Measurements from ENCODE around the gene COPA.

COPA gene

DNA sequence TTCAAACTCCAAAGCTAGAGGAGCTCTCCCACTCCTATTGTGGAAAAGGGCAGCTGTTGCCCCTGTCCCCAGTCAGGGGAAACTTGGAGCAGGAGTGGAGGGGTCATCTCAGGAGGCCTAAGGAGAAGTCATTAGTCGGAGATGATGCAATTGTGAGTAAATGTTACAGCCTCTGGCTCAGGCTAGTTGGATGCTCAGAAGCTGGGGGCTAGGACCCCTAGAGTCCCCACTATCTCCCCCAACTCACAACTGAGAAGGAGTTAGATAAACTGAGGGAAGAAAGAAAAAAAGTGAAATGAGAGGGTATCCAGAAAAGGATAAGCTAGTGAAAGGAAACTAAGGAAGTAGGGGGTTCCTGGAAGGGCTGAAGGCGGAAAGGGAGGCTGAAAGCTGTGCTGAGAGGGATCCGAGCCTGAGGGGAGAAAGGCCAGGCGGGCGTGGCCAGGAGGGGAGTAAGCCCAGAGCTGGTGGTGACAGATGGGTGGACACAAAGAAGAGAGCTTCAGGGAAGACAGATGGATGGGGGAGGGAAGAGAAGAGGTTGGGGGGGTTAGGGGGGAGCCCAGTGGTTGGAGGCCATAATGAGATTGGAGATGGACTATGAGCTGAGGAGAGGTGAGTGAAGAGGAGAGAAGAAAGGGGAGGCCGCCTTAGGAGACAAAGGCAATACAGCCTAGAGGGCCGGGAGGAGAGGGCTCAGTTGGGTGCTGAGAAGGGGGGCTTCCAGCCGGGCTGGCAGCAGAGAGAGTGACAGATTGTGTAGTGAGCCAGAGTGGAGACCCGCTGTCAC is 19.3 kb upstream of the COPA start:
- DNase-seq, result no peak

DNA sequence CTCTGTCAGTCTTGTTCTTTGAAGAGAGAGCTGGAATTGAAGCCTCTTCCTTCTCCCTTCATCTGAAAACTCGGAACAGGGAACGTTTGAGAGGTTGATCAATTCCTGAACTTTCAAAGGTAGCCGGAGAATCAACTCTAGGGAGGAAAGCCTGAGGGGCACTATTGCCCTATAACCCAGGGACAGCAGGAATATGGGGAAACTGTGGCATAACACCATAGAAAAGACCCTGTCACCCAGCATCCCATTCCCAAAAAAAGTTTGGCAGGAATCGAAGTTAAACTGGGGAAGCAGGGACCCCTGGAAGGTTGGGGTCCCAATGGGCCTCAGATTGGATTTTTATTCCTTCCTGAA is 18.7 kb upstream of the COPA start:
- no peak for DNase-seq

DNA sequence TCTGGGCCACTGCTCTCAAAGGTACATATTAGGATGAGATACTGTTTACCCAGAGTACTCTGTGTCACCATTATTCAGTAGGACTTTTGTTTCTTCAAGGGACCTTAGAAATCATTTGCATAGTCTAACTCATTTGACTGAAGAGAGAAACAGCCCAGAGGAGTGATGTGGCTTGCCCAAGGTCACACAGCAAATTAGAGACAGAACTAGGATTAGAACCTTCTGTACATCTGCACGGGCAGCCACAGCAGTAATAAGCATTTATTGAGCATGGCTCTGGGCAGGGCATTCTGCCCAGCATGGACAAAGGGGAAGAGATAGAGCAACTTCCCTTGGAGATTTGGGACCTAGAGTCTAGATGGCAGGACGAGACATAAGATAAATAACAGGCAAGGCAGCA is 18.1 kb upstream of the COPA start:
- DNase-seq, result no peak

DNA sequence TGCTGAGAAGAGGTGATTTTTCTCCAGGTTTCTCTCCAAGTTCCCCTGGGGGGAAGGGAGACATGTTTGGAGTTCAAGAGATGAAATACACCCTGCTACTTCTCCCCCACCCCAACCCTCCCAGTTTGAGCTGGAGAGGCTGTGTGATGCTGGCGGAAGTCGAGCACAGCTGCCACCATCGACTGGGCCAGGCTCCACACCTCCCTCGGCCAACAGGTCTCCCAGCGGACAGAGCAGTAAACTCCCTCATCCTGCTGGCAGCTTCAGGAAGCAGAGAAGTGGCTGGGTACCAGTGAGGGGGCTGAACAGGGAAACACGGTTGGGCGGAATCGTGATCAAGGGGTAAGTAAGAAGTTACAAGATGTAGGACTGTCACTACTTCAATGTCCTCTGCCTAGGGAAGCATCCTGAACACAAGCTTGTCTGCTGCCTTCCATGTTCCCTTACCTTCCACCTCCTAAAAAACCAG is 17.2 kb upstream of the COPA start:
- no peak for DNase-seq

DNA sequence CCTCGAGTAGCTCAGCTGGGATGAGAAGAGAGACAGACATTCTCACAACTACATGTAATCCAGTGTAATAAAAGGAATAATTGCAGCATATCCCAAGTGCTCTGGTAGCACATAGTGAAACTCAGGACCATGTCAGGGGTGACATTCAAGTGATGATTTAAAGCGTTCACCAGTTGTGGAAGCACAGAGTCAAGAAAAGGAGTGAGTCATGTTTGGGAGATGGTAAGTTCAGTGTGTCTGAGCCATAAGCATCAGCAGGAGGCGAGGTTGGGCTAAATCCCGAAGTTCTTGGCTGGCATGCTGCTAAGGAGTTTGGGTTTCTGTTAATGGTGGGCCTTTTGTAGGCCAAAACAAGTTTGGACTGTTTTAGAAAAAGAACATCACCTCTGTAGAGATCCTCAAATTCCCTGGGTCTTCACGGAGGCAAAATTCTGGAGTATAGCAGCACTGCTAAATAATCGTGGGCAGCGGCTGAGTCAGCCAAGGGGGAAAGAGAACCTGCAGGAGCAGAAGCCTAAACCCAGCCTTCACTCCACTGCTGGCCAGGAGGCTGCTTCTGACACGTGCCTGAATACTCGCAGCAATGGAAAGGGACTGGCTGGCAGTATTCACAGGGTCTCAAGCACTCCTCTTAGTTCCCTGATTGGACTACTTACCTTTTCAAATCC is 16.6 kb upstream of the COPA start:
- DNase-seq, result no peak

DNA sequence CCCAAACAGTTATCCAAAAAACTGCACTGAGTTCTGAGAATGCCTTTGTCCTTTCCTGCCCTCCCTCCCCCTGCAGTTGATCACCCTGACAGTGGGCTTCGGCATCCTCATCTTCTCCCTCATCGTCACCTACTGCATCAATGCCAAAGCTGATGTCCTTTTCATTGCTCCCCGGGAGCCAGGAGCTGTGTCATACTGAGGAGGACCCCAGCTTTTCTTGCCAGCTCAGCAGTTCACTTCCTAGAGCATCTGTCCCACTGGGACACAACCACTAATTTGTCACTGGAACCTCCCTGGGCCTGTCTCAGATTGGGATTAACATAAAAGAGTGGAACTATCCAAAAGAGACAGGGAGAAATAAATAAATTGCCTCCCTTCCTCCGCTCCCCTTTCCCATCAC is 15.0 kb upstream of the COPA start:
- no peak for DNase-seq

DNA sequence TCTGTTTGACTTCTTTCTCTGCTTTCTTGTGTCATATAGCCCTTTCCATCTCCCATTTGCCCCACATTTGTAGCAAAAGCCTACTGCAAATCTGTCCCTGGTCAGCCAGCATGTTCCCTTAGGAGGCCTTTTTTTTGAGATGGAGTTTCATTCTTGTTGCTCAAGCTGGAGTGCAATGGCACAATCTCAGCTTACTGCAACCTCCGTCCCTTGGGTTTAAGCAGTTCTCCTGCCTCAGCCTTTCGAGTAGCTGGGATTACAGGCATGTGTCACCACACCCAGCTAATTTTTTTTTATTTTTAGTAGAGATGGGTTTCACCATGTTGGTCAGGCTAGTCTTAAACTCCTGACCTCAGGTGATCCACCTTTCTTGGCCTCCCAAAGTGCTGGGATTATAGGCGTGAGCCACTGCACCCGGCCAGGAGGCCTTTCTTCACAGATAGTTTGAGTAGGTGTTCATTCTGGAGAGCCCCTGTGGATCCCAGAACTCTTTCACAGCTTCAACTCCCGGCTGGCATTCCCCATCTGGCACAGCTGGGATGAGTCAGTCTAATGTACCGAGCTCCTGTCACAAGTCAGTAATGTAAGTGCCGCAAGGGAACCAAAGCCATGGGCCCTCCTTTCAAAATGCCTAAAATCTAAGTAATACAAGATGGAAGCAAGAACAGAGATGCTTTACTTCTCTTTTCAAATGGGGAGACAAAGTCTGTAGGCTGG is 14.4 kb upstream of the COPA start:
- no peak for DNase-seq

DNA sequence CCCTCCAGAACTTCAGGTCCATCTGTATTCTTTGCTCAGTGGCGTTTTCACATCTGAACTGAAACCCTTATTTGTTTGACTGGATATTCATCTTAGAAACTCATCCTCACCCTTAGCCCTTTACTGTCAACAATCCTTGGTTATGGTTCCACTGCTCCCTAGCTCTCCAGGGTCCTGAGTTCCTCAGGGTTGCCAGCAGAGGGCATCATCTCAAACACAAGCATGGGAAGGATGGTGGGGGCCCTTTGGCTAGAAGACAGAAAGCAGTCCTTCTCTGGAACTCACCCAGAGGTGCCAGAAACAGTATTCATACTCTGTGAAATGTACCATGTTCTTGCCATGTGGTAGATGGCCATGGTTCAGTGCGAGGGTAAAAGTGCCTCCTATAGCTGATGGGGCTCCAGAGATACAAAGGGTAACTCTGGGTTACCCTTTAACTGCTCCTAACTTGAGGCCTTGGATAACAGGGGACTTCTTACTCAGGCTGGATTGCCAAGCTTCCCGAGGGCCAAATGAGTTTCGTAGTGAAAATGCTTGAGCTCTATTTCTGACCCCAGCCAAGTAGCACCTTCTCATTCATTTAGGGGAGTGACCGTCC is 11.4 kb upstream of the COPA start:
- DNase-seq, result peak in 1 of 2 donors; percentile 12

DNA sequence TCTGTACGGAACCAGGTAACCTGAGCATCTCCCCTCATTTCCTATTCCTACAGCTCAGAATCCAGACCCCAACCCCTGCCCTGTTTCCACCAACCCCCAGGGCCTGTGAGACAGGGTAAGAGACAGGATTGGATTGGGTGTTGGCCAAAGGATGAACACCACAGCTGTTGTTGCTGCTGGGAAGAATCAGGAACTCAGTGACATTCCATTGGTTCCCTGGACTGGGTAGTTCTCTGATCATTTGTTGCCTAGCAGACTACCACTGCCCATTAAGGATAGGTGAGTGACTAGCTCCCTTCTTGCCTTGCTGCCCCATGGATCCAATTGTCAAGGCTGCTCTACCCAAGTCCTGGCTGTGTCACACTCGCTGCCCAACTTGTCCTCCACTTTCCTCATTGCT is 10.2 kb upstream of the COPA start:
- no peak for DNase-seq

DNA sequence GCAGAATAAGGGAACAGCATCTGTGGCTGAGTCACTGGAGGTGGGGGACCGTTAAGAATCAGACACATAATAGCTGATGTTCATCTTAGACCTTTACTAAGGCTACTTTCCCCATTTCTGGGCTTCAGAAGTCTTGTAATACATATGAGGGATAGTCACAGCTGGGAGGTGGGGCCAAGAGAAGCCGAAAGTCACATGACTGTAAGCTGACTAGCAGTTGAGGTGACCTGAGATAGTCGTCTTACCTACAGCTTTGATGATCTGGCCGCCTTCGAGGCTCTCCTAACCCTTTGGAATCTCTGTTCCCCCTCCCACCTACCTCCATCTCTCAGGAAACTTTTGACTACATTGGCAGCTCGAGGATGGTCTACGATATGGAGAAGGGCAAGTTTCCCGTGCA is 9.5 kb upstream of the COPA start:
- no peak for DNase-seq

DNA sequence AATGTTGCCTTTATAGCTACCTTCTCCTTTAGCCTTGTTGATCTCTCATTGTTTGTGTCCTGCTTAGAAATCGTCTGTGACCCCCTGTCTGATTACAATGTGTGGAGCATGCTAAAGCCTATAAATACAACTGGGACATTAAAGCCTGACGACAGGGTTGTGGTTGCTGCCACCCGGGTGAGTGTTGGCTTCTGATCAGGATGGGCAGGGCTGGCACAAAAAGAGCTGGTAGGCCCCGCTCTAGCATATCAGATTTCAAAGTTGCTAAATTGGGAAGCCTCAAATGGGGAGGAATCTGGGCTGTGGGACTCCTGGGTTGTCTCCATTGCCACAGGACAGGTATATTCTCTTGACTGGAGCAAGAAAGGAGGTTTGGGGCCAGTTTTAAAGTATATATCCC is 8.6 kb upstream of the COPA start:
- DNase-seq, result no peak

DNA sequence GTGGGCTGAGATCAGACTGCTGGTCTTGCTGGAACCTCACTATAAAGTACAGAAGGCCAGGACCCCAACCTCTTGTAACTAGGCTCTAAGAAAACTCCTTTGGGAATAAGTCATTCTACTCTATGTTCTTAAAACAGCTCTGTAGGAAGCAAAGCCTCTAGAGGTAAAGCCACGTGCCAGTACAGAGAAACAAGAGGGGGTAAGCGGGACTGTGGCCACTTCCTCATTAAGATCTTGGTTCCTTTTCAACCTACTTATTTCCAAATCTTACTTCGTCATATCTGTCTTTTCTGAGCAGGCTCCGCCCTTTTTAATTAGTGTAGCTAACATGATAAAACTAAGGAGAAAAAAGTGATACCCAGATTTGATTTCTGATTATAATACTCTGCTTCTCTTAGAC is 3.9 kb upstream of the COPA start:
- DNase-seq, result no peak

DNA sequence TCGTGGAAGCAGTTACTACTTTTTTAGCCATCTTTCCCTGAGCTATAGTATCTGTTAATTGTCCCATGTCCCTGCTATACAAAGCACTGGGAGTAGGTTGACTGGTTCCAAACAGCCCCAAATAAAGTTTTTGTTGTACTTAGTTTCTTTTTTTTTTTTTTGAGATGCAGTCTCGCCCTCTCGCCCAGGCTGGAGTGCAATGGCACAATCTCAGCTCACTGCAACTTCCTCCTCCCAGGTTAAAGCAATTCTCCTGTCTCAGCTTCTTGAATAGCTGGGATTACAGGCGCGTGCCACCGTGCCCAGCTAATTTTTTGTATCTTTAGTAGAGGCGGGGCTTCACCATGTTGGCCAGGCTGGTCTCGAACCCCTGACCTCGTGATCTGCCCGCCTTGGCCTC is 3.4 kb upstream of the COPA start:
- no peak for DNase-seq

DNA sequence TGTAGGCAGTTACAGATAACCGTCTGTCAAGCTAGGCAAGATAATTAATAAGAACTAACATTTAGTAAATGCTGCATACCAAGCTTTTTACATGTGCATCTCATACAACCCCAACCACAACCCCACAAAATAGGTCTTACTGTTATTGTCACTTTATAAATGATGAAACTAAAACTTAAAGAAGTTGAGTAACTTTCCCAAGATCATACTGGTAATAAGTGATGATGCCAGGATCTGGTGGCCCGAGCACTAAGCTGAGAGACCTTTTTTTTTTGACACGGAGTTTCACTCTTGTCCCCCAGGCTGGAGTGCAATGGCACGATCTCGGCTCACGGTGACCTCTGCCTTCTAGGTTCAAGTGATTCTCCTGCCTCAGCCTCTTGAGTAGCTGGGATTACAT is 1.9 kb upstream of the COPA start:
- DNase-seq, result no peak

DNA sequence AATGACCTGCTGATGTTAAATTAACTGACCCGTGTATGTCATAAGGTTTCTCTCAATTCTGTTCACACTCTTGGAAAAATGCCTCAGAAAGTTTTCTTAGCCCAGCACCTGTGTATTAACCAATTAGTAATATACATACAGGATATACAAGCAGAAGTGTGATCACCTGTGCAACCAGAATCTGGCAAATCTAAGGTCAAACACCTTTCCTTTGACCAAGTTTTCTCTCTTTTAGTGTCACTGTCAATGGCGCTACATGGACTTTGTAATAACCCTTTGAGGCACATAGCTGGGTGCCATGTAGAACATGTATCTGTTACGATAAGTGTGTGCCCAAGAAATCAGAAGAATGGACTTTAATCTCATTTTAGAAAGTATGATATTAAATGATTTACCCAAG is 1.2 kb upstream of the COPA start:
- no peak for DNase-seq

DNA sequence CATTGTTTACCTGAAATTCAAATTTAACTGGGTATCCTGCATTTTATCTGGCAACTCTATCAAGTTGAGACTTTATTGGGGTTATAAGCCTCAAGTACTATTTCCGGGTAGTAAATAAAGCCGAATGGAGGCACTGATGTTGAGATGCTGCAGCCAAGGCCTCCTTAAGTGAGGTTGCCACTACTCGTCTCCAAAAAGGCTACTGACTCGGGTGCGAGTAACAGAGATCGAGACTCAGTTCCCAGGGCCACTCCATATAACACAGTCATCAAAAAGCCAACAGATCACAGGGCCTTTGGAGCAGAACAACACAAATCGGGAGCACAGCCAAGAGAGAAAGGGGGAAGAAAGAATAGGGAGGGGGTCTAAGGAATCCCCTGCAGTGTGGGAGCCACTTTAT is 524 bp downstream of the COPA start:
- no peak for DNase-seq

DNA sequence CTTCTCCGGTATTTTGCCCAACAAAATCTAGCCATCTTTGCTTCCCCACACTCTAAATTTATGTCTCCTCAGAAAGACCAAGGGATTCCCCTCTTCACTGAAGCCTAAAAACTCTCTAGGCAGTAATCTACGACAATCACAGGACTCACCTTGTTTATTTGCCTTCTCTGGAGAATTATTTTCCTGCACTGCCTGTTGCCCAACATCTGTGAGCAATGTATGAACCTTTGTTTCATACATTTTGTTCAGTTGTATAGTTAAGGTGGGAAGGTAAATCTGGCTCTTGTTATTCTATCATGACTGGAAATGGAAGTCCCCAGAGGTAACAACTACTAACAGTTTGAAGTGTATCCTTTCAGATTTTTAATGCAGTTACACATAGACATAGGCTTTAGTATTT is 2.2 kb downstream of the COPA start:
- no peak for DNase-seq

DNA sequence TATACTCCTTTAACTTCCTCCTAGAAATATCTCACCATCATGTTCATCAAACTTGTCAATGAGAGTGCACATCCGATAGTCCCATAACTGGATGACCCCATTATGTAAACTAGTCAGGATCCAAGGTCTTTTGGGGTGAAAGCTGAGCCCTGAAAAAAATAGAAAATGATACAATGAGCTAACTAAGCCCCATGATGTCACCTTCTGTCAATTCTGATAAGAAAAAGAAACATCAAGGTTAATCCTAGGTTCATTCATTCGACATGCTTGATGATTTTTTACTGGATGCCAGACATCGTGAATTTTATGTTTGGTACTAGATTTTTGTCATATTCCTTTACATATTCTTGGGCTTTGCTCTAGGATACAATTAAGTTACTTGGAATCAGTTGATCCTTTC is 2.9 kb downstream of the COPA start:
- no peak for DNase-seq

DNA sequence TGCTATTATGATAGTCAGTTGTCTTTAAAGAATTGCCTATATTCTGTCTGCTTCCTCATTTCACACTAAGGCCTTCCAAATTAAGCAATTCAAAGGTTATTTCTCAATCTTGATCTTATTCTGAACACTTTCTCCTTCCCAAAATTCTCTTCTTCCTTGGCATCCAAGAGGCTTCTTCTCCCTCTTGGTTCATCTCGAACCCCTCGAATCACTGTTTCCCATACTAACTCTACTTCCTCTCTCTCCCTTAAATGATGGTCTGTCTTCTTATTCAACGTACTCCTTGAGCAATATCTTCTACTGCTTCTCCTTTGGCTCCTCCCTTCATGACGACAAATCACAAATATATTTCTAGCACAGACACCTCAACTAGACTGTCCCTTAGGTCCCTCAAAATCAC is 4.5 kb downstream of the COPA start:
- DNase-seq, result no peak

DNA sequence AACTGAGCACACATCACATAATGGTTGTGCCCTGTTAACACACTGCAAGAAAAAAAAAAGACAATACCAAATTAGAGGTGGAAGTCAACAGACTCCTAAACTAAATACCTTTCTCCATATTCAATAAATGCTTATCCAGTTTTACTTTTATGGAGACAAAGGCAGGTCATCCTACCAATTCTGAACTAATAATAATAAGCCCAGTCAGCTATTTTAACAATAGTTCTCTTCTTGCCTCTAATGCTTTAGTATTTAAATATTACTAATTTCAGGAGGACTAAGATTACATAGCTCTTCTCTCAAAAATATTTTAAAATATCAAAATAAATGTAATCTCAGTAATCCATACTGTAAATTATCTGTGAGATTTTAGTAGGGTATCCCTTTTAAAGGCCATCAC is 10.5 kb downstream of the COPA start:
- DNase-seq, result no peak

DNA sequence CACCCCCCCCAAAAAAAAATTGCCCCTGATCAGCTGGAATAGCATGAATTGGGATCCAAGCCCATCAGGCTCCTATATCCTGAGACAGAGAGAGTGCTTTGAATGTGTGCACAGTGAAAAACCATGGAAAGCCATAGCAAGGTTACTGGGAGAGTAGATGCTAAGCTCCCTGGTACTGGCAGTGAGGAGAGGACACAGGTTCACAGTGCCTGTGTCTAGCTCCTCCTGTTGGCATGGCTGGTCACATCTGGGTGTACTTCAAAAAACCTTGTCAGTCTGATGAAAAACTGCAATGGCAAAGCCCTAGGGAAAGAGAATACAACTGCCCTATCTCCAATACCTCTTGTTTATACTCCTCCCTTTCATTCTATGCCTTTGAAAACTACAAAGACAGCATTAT is 12.9 kb downstream of the COPA start:
- DNase-seq, result no peak

DNA sequence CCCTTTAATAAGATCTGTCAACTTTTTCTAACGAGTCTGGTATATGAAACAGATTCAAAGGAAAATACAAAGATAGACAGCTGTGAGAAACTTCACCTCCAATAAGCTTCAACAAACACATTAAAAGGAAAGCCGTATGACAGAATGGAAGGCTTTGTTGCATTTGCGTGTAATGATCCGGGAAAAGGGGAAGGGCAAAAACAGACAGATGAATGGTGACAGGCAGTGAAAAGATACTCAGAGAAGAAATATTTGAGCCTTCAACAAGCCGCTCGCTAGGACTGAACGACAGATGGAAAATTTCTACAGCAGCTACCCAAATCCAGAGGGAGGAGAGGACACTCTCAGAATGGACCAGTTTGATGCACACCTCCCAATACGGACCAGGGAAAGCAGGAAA is 14.9 kb downstream of the COPA start:
- peak; percentile 47 to 59 for DNase-seq

DNA sequence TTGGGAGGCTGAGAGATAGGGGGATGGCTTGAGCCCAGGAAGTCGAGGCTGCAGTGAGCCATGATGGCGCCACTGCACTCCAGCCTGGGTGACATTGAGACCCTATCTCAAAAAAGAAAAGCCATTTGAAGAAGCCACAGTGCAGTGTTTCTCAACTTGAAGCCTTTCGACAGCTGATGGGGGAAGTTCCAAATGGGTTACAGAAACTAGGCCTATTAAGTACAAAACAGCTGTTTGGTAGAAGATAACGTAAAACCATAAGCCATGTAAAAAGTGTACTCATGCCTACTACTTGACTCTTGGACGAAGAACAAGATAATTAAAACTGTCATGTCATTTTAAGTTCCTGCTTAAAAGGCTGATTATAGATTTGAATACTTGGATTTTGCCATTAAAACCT is 16.6 kb downstream of the COPA start:
- no peak for DNase-seq

DNA sequence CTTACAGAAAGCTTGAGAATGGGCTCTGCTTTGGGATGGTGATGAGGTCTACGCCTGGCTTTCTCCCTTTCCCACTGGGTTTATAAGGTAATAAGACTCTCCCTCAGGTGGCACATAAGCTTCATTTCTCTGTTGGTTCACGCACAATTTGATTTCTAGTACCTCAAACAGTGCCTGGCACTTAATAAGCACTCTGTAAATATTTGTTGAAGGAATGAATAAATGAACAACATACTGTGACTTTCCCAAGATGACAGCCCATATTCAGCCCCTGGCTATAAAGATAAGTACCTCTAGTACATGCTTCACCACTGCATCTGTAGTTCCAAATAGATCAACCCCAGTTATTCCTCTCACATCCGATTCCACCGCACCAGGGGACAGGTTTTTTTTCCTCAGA is 17.8 kb downstream of the COPA start:
- DNase-seq, result no peak
